Neural crest cell (in vitro differentiated cells): ENCODE measurements around the gene SLC6A18. TPM values are rescaled to one million over a fixed set of nuclear protein-coding genes. Genes with fewer than 3 reads are reported as not detected.

ENCODE experiments used
- DNase-seq: peaks from one replicate; pipeline ENCODE4 v3.0.0; 2021; ENCODE audit warnings: low read depth, mixed read lengths, low spot score
- H3K27ac Mint-ChIP-seq: one replicate; pipeline ENCODE4 v1.8.0; 2021; ENCODE audit warnings: mild to moderate bottlenecking, mixed read lengths; ENCODE audit not compliant: unreplicated experiment
- H3K27me3 Mint-ChIP-seq: 2 replicates; pipeline ENCODE4 v1.8.0; 2021; ENCODE audit warnings: low read depth, mild to moderate bottlenecking, mixed read lengths
- H3K36me3 Mint-ChIP-seq: 2 replicates; pipeline ENCODE4 v1.8.0; 2021; ENCODE audit warnings: low read depth, mild to moderate bottlenecking, mixed read lengths
- H3K4me1 Mint-ChIP-seq: 2 replicates; pipeline ENCODE4 v1.8.0; 2021; ENCODE audit warnings: mixed read lengths
- H3K4me3 Mint-ChIP-seq: one replicate; pipeline ENCODE4 v1.8.0; 2021; ENCODE audit warnings: mild to moderate bottlenecking, mixed read lengths
- H3K9me3 Mint-ChIP-seq: 2 replicates; pipeline ENCODE4 v1.8.0; 2021; ENCODE audit warnings: mixed read lengths
- CTCF ChIP-seq: fragments of 200-600 bp; sonication (generic); conservative IDR thresholded peaks from 2 replicates; pipeline ENCODE4 v1.5.0; 2021; ENCODE audit warnings: antibody characterized with exemption, mild to moderate bottlenecking
- total RNA-seq: library from RNA; stranded (reverse); gene quantifications from 2 replicates; pipeline ENCODE4 v1.2.1, GENCODE V29; 2021

Gene SLC6A18
- total RNA-seq, 1 donor from 2014 or later, result not detected

DNA sequence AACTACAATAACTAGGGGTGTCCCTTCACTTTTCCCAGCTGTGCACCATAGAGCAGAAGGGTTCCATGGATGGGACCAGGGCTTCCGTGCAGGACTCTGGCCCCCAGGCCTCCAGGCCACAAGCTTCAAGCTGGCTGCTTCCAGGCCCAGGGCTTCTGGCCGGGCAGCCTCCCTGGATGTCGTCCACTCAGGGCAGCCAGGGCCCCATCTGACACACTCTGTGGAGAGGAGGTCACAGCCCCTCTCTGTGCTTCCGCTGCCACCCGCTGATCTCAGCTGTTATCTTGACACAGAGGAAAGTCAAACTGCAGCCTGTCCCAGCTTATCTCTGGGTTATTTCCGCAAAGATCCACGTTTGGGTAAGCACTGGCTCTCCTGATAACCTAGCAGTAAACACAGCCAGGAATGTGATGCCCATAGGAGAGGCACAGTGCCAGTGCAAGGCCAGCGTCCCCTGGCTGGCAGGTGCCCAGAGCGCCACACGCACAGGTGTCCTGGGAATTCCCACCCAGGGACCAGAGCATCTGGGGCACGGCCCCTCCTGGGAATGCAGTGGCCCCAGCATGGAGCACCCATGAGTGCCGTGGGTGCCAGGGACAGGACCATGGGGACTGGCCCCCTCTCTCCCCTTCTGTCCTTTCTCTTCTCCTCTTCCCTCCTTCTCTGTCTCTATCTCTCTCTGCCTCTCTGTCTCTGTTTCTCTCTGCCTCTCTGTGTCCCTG, 39.4 kb upstream of the SLC6A18 start:
- H3K36me3 Mint-ChIP-seq, result no peaks in the 10 kb centered on the region
- TF ChIP-seq CTCF, result no peak
- DNase-seq, result no peak
- no peaks in the 10 kb centered on the region for H3K9me3 Mint-ChIP-seq
- H3K4me3 Mint-ChIP-seq, result no peak overlapping the region
- H3K4me1 Mint-ChIP-seq, result peaks cover 39% of the 10 kb centered on the region
- no peak overlapping the region for H3K27ac Mint-ChIP-seq
- H3K27me3 Mint-ChIP-seq, result peaks cover 10% of the 10 kb centered on the region

GRCh38 chr5:1186351-1187233, 38.6 kb upstream of the SLC6A18 start:
- DNase-seq, result no peak
- no peak overlapping the region for H3K4me3 Mint-ChIP-seq
- peaks cover 42% of the 10 kb centered on the region for H3K4me1 Mint-ChIP-seq
- peaks cover 13% of the 10 kb centered on the region for H3K27me3 Mint-ChIP-seq
- no peaks in the 10 kb centered on the region for H3K9me3 Mint-ChIP-seq
- peak overlapping the region; percentile 28 for H3K27ac Mint-ChIP-seq
- TF ChIP-seq CTCF, result no peak
- H3K36me3 Mint-ChIP-seq, result no peaks in the 10 kb centered on the region

- H3K27ac Mint-ChIP-seq, result no peak overlapping the region
- TF ChIP-seq CTCF, result no peak
- H3K9me3 Mint-ChIP-seq, result no peaks in the 10 kb centered on the region
- H3K4me3 Mint-ChIP-seq, result no peak overlapping the region
- no peaks in the 10 kb centered on the region for H3K36me3 Mint-ChIP-seq
- peaks cover 42% of the 10 kb centered on the region for H3K4me1 Mint-ChIP-seq
- no peak for DNase-seq
- peaks cover 15% of the 10 kb centered on the region for H3K27me3 Mint-ChIP-seq
Measured at GRCh38 chr5:1187234-1187949, 37.8 kb upstream of the SLC6A18 start.

DNA sequence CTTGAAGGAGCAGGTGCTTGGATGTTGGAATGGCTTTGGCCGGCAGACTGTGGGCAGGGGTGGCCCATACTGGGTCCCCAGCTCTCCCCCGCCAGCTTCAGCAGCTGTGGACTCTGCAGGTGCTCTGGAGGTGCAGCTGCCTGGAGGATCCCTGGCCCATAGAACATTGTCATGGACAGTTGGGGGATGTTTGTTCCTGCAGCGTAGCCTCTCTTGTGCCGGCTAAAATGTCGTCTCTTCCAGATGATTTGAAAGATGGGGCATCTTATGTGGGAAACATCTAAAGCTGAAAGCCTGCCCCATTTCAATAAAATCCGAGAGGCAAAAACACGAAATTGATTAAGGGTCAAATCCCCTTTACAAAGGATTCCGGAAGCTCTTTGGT, 37.2 kb upstream of the SLC6A18 start:
- Mint-ChIP-seq H3K27me3 (peaks cover 17% of the 10 kb centered on the region), H3K4me1 (peaks cover 36% of the 10 kb centered on the region), H3K9me3 (no peaks in the 10 kb centered on the region), H3K36me3 (no peaks in the 10 kb centered on the region), H3K27ac (no peak overlapping the region), H3K4me3 (no peak overlapping the region)
- no peak for TF ChIP-seq CTCF
- no peak for DNase-seq

GRCh38 chr5:1188464-1188863, 36.7 kb upstream of the SLC6A18 start:
- no peaks in the 10 kb centered on the region for H3K9me3 Mint-ChIP-seq
- peaks cover 20% of the 10 kb centered on the region for H3K27me3 Mint-ChIP-seq
- H3K36me3 Mint-ChIP-seq, result no peaks in the 10 kb centered on the region
- TF ChIP-seq CTCF, result no peak
- H3K4me3 Mint-ChIP-seq, result no peak overlapping the region
- H3K4me1 Mint-ChIP-seq, result peaks cover 33% of the 10 kb centered on the region
- no peak for DNase-seq
- no peak overlapping the region for H3K27ac Mint-ChIP-seq
